Keratinocyte (primary cell): ENCODE data around the gene NPS. TPM values are rescaled to one million over a fixed set of nuclear protein-coding genes. Genes with fewer than 3 reads are reported as not detected.

Source experiments
- DNase-seq: peaks from one replicate; pipeline ENCODE4 v3.0.0-alpha.2; 2011; ENCODE audit warnings: low read depth, missing footprints, low spot score
- FAIRE-seq: peaks from 2 replicates; lab custom pipeline; 2011; peaks lifted over from hg19 to GRCh38; lab: Jason Lieb, UNC
- H2AFZ ChIP-seq: 2 replicates; pipeline ENCODE4 v1.6.0; 2012; ENCODE audit warnings: low read length, control low read depth, inconsistent platforms; ENCODE audit not compliant: control insufficient read depth
- H3K27ac ChIP-seq: 2 replicates; pipeline ENCODE4 v1.5.1; 2011; ENCODE audit warnings: low read length; ENCODE audit not compliant: control insufficient read depth, insufficient read depth
- H3K27me3 ChIP-seq: 3 replicates; pipeline ENCODE4 v1.6.0; 2011; ENCODE audit warnings: low read length; ENCODE audit not compliant: control insufficient read depth, insufficient read depth; ENCODE audit errors: extremely low read depth
- H3K36me3 ChIP-seq, 2 experiments: 2 replicates in 1 of 2; 3 replicates in 1 of 2; pipeline ENCODE4 v1.5.1; 2011; ENCODE audit warnings: low read length in 2 of 2, mild to moderate bottlenecking in 1 of 2; ENCODE audit not compliant: control insufficient read depth in 2 of 2, insufficient read depth in 2 of 2; ENCODE audit errors: extremely low read depth in 1 of 2
- H3K4me1 ChIP-seq: 3 replicates; pipeline ENCODE4 v1.5.1; 2011; ENCODE audit warnings: low read length; ENCODE audit not compliant: control insufficient read depth, insufficient read depth; ENCODE audit errors: extremely low read depth
- H3K4me2 ChIP-seq: 3 replicates; pipeline ENCODE4 v1.6.0; 2011; ENCODE audit warnings: low read depth, low read length; ENCODE audit not compliant: control insufficient read depth, insufficient read depth; ENCODE audit errors: extremely low read depth
- H3K4me3 ChIP-seq, 3 experiments: fragments of 200-600 bp in 1 of 3; sonication (generic) in 1 of 3; 2 replicates in 2 of 3; 3 replicates in 1 of 3; pipeline ENCODE4 v1.5.1; 2011 to 2016; ENCODE audit warnings: low read length in 3 of 3, mild to moderate bottlenecking in 3 of 3, control low read depth in 2 of 3, inconsistent platforms in 1 of 3, low read depth in 1 of 3, mixed read lengths in 1 of 3, mixed run types in 1 of 3, moderate library complexity in 1 of 3; ENCODE audit not compliant: control insufficient read depth in 2 of 3, insufficient read depth in 2 of 3; ENCODE audit errors: extremely low read depth in 1 of 3
- H3K79me2 ChIP-seq: 2 replicates; pipeline ENCODE4 v1.6.0; 2012; ENCODE audit warnings: low read length; ENCODE audit not compliant: control insufficient read depth, insufficient read depth
- H3K9ac ChIP-seq: 3 replicates; pipeline ENCODE4 v1.6.0; 2011; ENCODE audit warnings: low read length; ENCODE audit not compliant: control insufficient read depth, insufficient read depth; ENCODE audit errors: extremely low read depth
- H3K9me1 ChIP-seq: 3 replicates; pipeline ENCODE4 v1.6.0; 2011; ENCODE audit warnings: low read length; ENCODE audit not compliant: control insufficient read depth, insufficient read depth; ENCODE audit errors: extremely low read depth
- H3K9me3 ChIP-seq: 2 replicates; pipeline ENCODE4 v1.5.1; 2012; ENCODE audit warnings: low read depth, low read length; ENCODE audit not compliant: control insufficient read depth
- H4K20me1 ChIP-seq: 3 replicates; pipeline ENCODE4 v1.6.0; 2011; ENCODE audit warnings: low read length; ENCODE audit not compliant: control insufficient read depth, insufficient read depth; ENCODE audit errors: extremely low read depth
- CTCF ChIP-seq, 3 experiments: IDR thresholded peaks in 1 of 3; conservative IDR thresholded peaks in 1 of 3; optimal IDR thresholded peaks in 1 of 3; 2 replicates in 2 of 3; 3 replicates in 1 of 3; pipeline versions ENCODE3 to v1.5.1; 2011; ENCODE audit warnings: low read length in 3 of 3, mild to moderate bottlenecking in 3 of 3, moderate library complexity in 2 of 3, control low read depth in 1 of 3, inconsistent platforms in 1 of 3; ENCODE audit not compliant: insufficient read depth in 2 of 3; ENCODE audit errors: extremely low read depth in 1 of 3
- EZH2 ChIP-seq: IDR thresholded peaks from one replicate; pipeline ENCODE4 v1.6.1; 2012; ENCODE audit warnings: inconsistent platforms, mild to moderate bottlenecking, low read length, moderate library complexity
- dilution Hi-C: fragments of 300-500 bp; cut with MboI; formaldehyde crosslinking; loops from one replicate; pipeline ENCODE4 v1.7.0; 2020; ENCODE audit warnings: low sequenced_read_pairs; ENCODE audit not compliant: extremely low pct_ligation_motif_present
- polyA plus RNA-seq, 5 experiments: library from polyadenylated mRNA; depleted of rRNA in 3 of 5; stranded (reverse) in 3 of 5; stranded (forward) in 1 of 5; unstranded in 1 of 5; fragments of >200 nt; gene quantifications; 1 replicate in 1 of 5; 2 replicates in 3 of 5; 3 replicates in 1 of 5; pipeline versions ENCODE4 v1.2.1 to v1.2.3, GENCODE V29; 2011 to 2012; ENCODE audit warnings: missing spikeins in 2 of 5, low read depth in 1 of 5, low replicate concordance in 1 of 5

The NPS gene
- polyA plus RNA-seq, 1 donor (not counting 4 experiments of a cell fraction or from before 2014, with no cell fraction given), result not detected

- H4K20me1 ChIP-seq, result no peaks in the 10 kb centered on the region
- DNase-seq (no peak), FAIRE-seq (no peak)
- no peaks in the 10 kb centered on the region for H3K9me3 ChIP-seq
- no peak overlapping the region for H3K9ac ChIP-seq
- H3K79me2 ChIP-seq, result no peaks in the 10 kb centered on the region
- no peaks in the 10 kb centered on the region for H3K9me1 ChIP-seq
- dilution Hi-C loops, result no loop called here
- no peaks in the 10 kb centered on the region for H3K36me3 ChIP-seq
- no peaks in the 10 kb centered on the region for H3K27me3 ChIP-seq
- no peak overlapping the region for H3K4me2 ChIP-seq
- no peaks in the 10 kb centered on the region for H3K4me1 ChIP-seq
- H3K4me3 ChIP-seq, result no peak overlapping the region
- no peak overlapping the region for H3K27ac ChIP-seq
- TF ChIP-seq CTCF (optimal IDR thresholded peaks at IDR 0.05 in 1 of 3, IDR thresholded peaks at IDR 0.05 in 1 of 3, conservative IDR thresholded peaks at IDR 0.05 in 1 of 3; ENCODE audit: extremely low read depth in 1 of 3, insufficient read depth in 2 of 3, low read length in 3 of 3) (no peak), EZH2 (no peak)
- H2AFZ ChIP-seq, result no peak overlapping the region
These were observed 29.8 kb downstream of the NPS start for GRCh38 chr10:127578961-127579305.

DNA sequence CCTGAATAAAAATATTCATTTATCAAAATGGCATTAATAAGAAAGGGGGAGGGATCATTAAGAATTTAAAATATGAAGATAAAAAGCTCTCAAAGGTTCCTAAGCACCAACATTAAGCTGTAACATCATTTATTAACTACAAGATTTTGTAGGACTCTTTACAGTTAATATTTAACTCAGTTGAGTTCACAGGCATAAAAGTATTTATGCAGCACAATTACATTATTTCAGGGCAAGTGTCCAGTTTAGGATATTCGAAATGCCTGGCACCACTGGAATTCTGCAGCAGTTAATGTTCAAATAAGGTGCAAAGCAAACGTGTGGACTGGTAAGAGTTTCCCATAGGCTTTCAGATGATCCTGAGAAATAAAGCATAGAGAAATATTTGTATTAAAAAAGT lies 30.5 kb downstream of the NPS start:
- Histone ChIP-seq H3K9me1 (no peaks in the 10 kb centered on the region), H2AFZ (no peak overlapping the region), H3K27me3 (no peaks in the 10 kb centered on the region), H3K79me2 (no peaks in the 10 kb centered on the region), H3K4me1 (no peaks in the 10 kb centered on the region), H4K20me1 (no peaks in the 10 kb centered on the region), H3K36me3 (no peaks in the 10 kb centered on the region), H3K9ac (no peak overlapping the region), H3K4me3 (no peak overlapping the region), H3K9me3 (no peaks in the 10 kb centered on the region), H3K27ac (no peak overlapping the region), H3K4me2 (no peak overlapping the region)
- DNase-seq (no peak), FAIRE-seq (no peak)
- dilution Hi-C loops, result no loop called here
- TF ChIP-seq EZH2, result no peak
- TF ChIP-seq CTCF (optimal IDR thresholded peaks at IDR 0.05 in 1 of 3, IDR thresholded peaks at IDR 0.05 in 1 of 3, conservative IDR thresholded peaks at IDR 0.05 in 1 of 3; ENCODE audit: extremely low read depth in 1 of 3, insufficient read depth in 2 of 3, low read length in 3 of 3), result no peak
